Uterus (tissue), 4 donors: ENCODE results near the gene MAP3K4. TPM values are rescaled to one million over a fixed set of nuclear protein-coding genes. Genes with fewer than 3 reads are reported as not detected.
A peak's percentile ranks its signal among the peaks of the same experiment; 100 is the strongest.

Source experiments
- DNase-seq, 2 donors: peaks; one replicate each; pipeline ENCODE4 v3.0.0-alpha.2; 2019 to 2020
- H3K27ac ChIP-seq, 2 donors: fragments of 200-600 bp; sonication (generic); 1 replicate in 1 of 2; 2 replicates in 1 of 2; pipeline ENCODE4 v1.5.1; 2016 to 2018
- H3K27me3 ChIP-seq, 2 donors: fragments of 200-600 bp; sonication (generic); one replicate each; pipeline ENCODE4 v1.5.1; 2018 to 2019; ENCODE audit warnings: control low read depth in 1 of 2
- H3K36me3 ChIP-seq, 2 donors: fragments of 200-600 bp; sonication (generic); one replicate each; pipeline ENCODE4 v1.5.1; 2019; ENCODE audit warnings: control low read depth in 1 of 2
- H3K4me1 ChIP-seq, 2 donors: fragments of 200-600 bp; sonication (generic); one replicate each; pipeline ENCODE4 v1.5.1; 2018 to 2019; ENCODE audit warnings: control low read depth in 1 of 2
- H3K4me3 ChIP-seq, 2 donors: fragments of 200-600 bp; sonication (generic); 1 replicate in 1 of 2; 2 replicates in 1 of 2; pipeline ENCODE4 v1.5.1; 2018 to 2019; ENCODE audit warnings: mild to moderate bottlenecking in 1 of 2
- H3K9me3 ChIP-seq, 2 donors: fragments of 200-600 bp; sonication (generic); one replicate each; pipeline ENCODE4 v1.5.1; 2019; ENCODE audit warnings: control low read depth in 1 of 2
- POLR2A ChIP-seq, 2 donors: fragments of 450-650 bp; IDR thresholded peaks; one replicate each; pipeline ENCODE4 v1.6.1; 2016; ENCODE audit warnings: antibody characterized with exemption in 2 of 2, mild to moderate bottlenecking in 1 of 2, moderate library complexity in 1 of 2
- intact Hi-C: fragments of 100-400 bp; cut with DNase I; formaldehyde crosslinking; loops from one replicate; pipeline ENCODE4 v1.15.1; 2023; ENCODE audit warnings: low total_unique reads
- total RNA-seq, 4 donors: library from RNA; depleted of rRNA in 3 of 4; stranded (reverse); fragments of >200 nt in 3 of 4; gene quantifications; one replicate each; pipeline versions ENCODE4 v1.1.0 to v1.2.4, GENCODE V29; 2014 to 2023
- TF ChIP-seq, protein P1 (sequence below), 4 experiments: fragments of 200-600 bp in 2 of 4; fragments of 450-650 bp in 2 of 4; sonication (generic) in 2 of 4; IDR thresholded peaks; one replicate each; pipeline ENCODE4 v1.5.1; 2016 to 2019; ENCODE audit warnings: antibody characterized with exemption in 4 of 4, mild to moderate bottlenecking in 2 of 4, moderate library complexity in 1 of 4
- donor health status: DM: yes; HTN: yes; CAD: no.

The MAP3K4 gene
- total RNA-seq, 4 donors from 2014 or later, result 24.1 to 82.9 (median 46.6) TPM

DNA sequence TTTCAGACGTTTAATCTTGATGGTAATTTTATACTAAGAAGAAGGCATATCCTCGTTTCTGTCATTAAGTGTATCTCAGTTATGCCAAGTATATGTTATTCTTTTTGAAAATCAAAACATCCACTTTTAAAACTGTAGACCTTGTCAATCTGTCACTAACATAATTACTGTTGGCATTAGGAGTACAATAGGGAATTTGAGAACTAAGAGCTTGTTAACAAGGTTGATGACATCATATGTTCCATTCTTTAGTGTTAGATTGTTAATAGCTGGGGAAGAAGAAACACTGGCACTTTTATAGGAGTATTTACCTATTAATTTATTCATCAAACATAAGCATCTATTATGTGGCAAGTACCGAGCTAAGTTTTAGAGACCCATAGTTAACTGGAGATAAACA is 76.2 kb downstream of the MAP3K4 start:
- no peaks in the 10 kb centered on the region for H3K9me3 ChIP-seq
- TF ChIP-seq, protein P1, sequence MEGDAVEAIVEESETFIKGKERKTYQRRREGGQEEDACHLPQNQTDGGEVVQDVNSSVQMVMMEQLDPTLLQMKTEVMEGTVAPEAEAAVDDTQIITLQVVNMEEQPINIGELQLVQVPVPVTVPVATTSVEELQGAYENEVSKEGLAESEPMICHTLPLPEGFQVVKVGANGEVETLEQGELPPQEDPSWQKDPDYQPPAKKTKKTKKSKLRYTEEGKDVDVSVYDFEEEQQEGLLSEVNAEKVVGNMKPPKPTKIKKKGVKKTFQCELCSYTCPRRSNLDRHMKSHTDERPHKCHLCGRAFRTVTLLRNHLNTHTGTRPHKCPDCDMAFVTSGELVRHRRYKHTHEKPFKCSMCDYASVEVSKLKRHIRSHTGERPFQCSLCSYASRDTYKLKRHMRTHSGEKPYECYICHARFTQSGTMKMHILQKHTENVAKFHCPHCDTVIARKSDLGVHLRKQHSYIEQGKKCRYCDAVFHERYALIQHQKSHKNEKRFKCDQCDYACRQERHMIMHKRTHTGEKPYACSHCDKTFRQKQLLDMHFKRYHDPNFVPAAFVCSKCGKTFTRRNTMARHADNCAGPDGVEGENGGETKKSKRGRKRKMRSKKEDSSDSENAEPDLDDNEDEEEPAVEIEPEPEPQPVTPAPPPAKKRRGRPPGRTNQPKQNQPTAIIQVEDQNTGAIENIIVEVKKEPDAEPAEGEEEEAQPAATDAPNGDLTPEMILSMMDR (IDR thresholded peaks at IDR 0.05), result no peak
- TF ChIP-seq POLR2A (IDR thresholded peaks at IDR 0.05), result no peak
- no peak for DNase-seq
- H3K27ac ChIP-seq, result peak overlapping the region; percentile 10 to 22
- no peaks in the 10 kb centered on the region for H3K36me3 ChIP-seq
- intact Hi-C loops, result no loop called here
- H3K4me1 ChIP-seq, result peaks cover 0 to 4% of the 10 kb centered on the region in 2 donors
- H3K27me3 ChIP-seq, result no peaks in the 10 kb centered on the region
- H3K4me3 ChIP-seq, result no peak overlapping the region

DNA sequence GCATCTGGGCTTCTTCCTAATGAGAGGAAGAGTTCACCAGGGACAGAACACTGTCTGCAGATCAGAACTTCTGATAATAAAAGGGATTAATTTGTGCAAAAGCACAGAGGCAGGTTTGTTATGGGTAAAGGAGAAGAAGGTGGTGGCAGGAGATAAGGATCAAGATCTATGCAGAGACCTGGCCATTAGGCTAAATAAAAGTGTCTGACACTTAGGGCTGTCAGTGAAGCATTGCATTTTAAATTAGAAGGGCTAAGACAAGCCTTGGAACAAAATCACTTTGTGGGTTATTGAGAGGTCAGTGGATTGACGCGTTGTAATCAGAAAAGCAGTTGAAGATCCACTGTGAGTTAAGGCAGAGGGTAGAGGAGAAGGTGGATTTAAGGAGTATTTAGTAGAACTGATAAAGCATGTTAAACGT is 76.8 kb downstream of the MAP3K4 start:
- no peak for TF ChIP-seq POLR2A (IDR thresholded peaks at IDR 0.05)
- TF ChIP-seq, protein P1 (IDR thresholded peaks at IDR 0.05), result no peak
- H3K27me3 ChIP-seq, result no peaks in the 10 kb centered on the region
- no peak overlapping the region for H3K27ac ChIP-seq
- H3K36me3 ChIP-seq, result no peaks in the 10 kb centered on the region
- no peaks in the 10 kb centered on the region for H3K9me3 ChIP-seq
- no peak for DNase-seq
- H3K4me3 ChIP-seq, result no peak overlapping the region
- intact Hi-C loops, result no loop called here
- H3K4me1 ChIP-seq, result peaks cover 0 to 4% of the 10 kb centered on the region in 2 donors

DNA sequence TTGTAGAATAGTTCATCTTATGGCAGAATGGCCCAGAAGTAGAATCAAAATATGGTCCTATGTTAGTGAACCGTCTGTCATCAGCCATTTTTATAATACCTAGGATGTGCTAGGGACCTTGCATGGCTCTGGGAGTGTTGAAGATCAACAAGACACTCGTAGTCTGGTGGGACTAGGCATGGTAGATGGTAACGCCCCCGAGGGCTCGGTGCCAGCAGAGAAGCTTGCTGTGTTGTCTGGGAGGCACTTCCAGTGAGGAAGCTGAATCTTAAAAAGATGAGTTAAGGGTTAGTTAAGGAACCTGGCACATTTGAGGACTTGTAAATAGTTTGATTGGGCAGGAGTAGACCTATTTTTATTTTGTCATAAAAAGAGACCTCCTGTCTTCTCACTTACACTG is 82.4 kb downstream of the MAP3K4 start:
- H3K4me1 ChIP-seq, result no peaks in the 10 kb centered on the region
- H3K27me3 ChIP-seq, result no peaks in the 10 kb centered on the region
- no peaks in the 10 kb centered on the region for H3K36me3 ChIP-seq
- H3K4me3 ChIP-seq, result no peak overlapping the region
- peak overlapping the region; percentile 32 to 68 for H3K27ac ChIP-seq
- no peak for TF ChIP-seq POLR2A (IDR thresholded peaks at IDR 0.05)
- TF ChIP-seq, protein P1 (IDR thresholded peaks at IDR 0.05), result no peak
- H3K9me3 ChIP-seq, result no peaks in the 10 kb centered on the region
- peak; percentile 48 to 61 for DNase-seq
- intact Hi-C loops, result no loop called here

DNA sequence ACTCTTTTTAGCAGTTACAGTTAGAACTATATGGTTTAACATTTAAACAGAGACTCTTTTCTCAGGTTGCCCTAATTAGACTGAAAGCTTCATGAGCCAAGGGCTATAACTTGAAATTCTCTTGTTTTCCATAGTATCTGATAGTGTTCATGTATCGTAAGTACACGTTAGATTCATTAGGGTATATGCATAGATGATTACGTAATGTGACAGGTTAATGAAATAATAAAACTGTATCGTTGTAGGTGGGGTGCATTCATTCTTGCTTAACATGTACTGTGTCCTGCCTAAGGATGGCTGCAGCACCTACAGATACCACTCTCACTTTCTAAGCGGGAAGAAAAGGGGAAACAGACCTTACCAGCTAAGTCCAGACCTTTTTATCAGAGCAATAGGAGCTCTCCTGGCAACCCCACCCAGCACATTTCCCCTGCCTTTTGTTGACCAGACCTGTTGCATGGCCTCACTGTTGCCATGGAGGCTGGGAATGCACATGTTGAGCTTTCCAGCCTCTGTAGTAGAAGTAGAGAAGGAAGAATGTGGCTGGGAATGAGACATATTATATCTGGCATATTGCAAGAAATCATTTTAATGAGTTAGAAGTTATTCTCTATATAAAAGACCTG is 83.0 kb downstream of the MAP3K4 start:
- Histone ChIP-seq H3K4me3 (no peak overlapping the region), H3K36me3 (no peaks in the 10 kb centered on the region), H3K27me3 (no peaks in the 10 kb centered on the region), H3K9me3 (no peaks in the 10 kb centered on the region), H3K27ac (peak overlapping the region in 1 of 2 donors; percentile 68), H3K4me1 (no peaks in the 10 kb centered on the region)
- TF ChIP-seq, protein P1 (IDR thresholded peaks at IDR 0.05), result no peak
- TF ChIP-seq POLR2A (IDR thresholded peaks at IDR 0.05), result no peak
- no peak for DNase-seq
- intact Hi-C loops, result no loop called here

DNA sequence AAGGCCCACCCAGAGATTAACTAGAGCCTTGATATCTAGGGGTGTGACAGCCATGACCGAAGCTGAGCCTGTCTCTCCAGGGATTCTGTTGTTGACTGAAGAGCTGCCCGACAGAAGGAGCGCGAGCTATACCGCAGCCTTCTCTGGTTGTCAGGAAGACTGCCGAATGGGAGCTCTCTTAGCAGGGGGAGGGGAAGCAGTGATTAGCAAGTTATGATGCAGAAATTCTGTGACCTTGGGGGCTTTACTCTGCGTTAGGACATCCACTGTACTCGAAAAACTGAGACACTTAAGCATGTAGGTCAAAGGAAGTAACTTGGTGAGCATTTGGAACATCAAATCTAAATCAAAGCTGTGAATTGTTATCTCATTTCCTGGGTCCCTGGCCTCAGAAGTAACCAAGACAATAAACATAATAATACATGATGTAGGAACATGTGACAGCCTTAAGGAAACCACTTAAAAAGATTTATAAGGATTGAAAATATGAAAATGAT is 84.7 kb downstream of the MAP3K4 start:
- DNase-seq, result no peak
- intact Hi-C loops, result no loop called here
- Histone ChIP-seq H3K4me1 (no peaks in the 10 kb centered on the region), H3K4me3 (no peak overlapping the region), H3K27me3 (no peaks in the 10 kb centered on the region), H3K9me3 (no peaks in the 10 kb centered on the region), H3K27ac (no peak overlapping the region), H3K36me3 (no peaks in the 10 kb centered on the region)
- TF ChIP-seq, protein P1 (IDR thresholded peaks at IDR 0.05), result no peak
- TF ChIP-seq POLR2A (IDR thresholded peaks at IDR 0.05), result no peak
